GM21786 (cell line): ENCODE data around the gene PNPLA7.
"Not testable (repeated sequence)": the region's sequence is repeated elsewhere in the genome, so short reads cannot be mapped to it uniquely, and the experiment has no call there.

ENCODE experiments used
- ATAC-seq: cut with Tn5 transposase; IDR thresholded peaks from one replicate; pipeline ENCODE4 v1.9.1; 2021; ENCODE audit not compliant: unreplicated experiment

Gene PNPLA7

GRCh38 chr9:137423514-137424291 lies 126.5 kb downstream of the PNPLA7 start:
- no peak for ATAC-seq

DNA sequence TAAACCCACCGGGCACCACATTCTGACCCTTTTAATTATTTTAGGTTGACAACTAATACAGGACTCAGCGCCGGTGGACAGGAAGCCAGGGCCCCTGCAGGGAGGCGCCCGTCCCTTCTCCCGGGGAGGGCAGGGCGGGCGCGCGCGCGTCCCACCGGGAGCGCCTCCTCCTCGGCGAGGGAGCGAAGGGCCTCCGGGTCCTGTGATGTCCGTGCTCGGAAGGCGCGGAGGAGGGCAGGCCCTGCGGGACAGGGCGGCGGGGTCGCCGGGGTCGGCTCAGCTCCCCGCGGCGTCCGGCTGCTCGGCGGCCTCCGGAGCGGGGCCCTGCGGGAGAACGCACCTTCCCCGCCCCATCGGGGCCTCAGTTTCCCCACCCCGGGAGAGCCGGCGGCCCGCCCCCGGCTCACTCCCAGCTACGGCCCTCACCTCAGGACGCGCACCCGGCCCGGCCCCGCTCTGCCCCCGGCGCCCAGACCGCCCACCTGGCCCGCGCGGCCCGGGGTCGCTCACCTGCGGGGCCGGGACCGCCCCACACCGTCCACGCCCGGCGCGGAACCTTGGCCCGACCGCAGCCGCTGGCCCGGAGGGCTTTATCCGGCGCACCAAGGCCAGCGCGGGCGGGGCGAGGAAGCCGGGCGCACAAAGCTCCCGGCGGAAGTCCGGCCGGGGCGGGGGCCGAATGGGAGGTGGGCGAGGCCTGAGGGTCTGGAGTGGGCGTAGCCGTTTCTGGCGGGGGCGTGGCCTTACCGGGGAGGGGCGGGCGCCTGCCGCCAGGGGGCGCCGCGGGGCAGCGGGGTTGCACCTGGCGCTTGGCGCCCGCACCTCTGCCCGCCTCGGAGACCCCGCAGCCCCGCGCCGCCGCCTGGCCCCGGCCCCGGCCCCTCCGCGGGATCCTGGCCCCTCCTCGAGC lies 127.3 kb downstream of the PNPLA7 start, which contains the start of the genes EXD3 and NOXA1:
EXD3 (minus strand) TSS at position 559 of the 910 bp plus-strand sequence. CDS start 27,805 bp downstream, outside the sequence.
NOXA1 (plus strand) TSS at position 790 of the 910 bp plus-strand sequence. CDS start 137 bp downstream, outside the sequence.
- ATAC-seq = peak; percentile 74

DNA sequence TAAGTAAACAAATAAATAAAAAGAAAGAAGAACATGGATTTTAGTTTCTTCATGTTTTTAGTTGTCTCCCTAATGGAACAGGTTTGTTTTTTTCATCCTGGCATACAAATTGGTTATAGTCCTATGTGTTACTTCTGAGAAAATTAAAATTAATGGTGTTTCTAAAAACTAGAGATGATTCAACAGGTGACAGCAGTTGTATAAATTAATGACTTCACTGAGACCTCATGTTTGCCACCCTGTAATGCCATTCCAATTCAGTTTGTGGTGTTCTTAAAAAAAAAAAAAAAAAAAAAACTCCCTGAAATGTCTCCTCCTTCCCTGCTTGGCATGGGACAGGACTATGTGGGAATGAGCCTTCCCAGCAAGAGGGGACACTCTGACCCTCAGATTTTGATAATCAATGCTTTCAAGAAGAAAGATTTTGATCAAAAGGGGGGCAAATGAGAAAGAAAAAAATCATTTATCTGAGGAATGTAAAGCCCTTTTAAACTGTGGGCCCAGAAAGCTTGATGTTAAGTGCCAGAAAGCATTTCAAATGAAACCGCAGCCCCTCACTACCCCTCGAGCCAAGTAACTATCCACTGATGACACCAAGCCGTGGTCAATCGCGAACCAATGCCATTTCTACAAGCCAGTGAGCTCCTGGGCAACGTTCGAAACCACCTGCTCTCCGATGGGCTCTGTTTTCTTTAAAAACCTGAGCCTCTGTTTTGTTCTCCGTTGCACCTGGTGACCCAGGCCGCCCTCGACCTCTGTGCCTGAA lies 128.2 kb downstream of the PNPLA7 start:
- ATAC-seq = no peak

GRCh38 chr9:137417161-137418021 lies 132.8 kb downstream of the PNPLA7 start:
- no peak for ATAC-seq

DNA sequence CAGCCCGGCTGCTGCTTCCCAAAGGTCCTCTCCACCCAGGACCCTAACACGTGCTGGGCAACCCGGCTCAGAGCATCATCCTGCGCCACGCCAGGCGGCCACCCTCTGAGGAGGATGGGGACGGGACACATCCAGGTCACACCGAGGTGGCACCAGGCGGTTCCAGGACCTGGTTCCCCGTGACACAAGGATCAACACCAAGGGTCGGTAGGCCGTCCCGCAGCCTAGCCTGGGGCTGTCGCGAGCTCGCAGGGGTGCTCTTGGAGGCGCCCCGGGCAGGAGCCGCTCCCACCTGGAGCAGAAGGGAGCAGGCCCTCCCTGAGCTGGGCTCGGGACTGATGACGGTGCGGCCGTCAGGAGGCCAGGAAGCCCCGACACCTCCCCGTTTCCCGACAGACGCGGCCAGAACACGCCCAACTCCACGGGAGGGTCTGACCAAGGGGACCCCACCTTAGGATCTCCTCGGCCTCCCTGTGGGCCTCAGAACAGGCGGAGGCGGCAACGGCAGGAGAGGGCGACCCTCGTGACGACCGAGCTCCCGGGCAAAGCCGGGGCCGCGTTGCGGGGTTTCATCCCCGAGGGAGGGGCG lies 133.5 kb downstream of the PNPLA7 start:
- ATAC-seq = no peak

GRCh38 chr9:137416006-137416562 lies 134.1 kb downstream of the PNPLA7 start:
- no peak for ATAC-seq

- no peak for ATAC-seq
These were observed 134.8 kb downstream of the PNPLA7 start for GRCh38 chr9:137415451-137415850.

DNA sequence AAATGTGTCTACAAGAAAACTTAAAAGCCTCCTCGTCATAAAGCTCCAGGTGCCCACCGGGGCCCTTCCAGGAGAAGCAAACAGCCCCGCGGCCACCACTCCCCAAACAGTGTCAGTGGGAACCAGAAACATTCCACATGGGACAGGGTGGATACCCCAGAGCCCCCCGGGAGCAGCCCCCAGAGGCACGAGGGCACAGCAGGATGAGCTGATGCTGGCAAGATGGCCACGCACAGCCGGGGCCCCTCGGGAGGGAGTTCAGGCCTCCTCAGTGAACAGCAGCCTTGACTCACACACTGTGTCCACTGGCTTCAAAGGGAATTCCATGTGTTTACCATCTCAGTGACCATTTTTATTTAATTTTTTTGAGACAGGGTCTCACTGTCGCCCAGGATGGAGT lies 137.8 kb downstream of the PNPLA7 start:
- ATAC-seq = no peak

- no peak for ATAC-seq
These were observed 138.4 kb downstream of the PNPLA7 start for GRCh38 chr9:137411645-137412380.

DNA sequence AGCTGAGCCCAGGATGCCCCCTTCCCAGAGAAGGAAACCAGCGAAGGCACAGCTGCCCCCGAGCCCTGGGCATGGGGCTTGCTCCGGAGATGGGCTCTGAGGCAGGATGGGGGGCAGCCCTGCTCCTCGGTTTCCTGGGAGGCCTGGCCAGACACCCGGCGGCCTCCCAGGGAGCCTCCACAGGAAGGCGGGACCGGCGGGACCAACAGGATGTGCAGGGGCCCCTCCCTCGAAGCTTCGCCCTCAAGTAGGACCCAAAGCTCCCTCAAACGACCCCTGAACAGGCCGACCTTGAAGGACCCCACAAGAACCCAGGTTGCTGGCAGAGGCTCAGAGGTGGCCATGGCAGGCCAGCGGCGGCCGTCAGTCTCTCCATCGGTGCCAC lies 138.9 kb downstream of the PNPLA7 start:
- ATAC-seq = no peak

DNA sequence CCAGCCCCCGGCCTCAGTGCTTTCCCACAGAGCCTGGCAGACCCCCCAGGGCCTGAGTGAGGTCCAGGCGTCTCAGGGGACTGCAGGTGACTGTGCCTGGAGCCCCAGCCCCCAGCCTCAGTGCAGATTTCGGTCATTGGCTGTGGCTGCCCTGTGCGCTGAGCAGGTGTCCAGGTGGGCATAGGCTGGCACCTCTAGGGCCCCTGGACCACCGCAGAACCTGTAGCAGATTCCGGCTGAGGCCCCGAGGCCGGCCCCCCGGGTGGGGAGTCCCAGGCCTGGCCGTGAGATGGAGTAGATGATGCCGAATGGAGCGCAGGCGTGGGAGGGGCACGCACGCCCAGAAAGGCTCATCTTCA lies 139.3 kb downstream of the PNPLA7 start:
- ATAC-seq = no peak

GRCh38 chr9:137410236-137410890 lies 139.8 kb downstream of the PNPLA7 start:
- not testable (repeated sequence) for ATAC-seq
